Islet precursor cell (in vitro differentiated cells): ENCODE measurements around the gene NMRK1.

Experiments used
- DNase-seq: peaks from one replicate; pipeline ENCODE4 v3.0.0-alpha.2; 2018

The NMRK1 gene

DNA sequence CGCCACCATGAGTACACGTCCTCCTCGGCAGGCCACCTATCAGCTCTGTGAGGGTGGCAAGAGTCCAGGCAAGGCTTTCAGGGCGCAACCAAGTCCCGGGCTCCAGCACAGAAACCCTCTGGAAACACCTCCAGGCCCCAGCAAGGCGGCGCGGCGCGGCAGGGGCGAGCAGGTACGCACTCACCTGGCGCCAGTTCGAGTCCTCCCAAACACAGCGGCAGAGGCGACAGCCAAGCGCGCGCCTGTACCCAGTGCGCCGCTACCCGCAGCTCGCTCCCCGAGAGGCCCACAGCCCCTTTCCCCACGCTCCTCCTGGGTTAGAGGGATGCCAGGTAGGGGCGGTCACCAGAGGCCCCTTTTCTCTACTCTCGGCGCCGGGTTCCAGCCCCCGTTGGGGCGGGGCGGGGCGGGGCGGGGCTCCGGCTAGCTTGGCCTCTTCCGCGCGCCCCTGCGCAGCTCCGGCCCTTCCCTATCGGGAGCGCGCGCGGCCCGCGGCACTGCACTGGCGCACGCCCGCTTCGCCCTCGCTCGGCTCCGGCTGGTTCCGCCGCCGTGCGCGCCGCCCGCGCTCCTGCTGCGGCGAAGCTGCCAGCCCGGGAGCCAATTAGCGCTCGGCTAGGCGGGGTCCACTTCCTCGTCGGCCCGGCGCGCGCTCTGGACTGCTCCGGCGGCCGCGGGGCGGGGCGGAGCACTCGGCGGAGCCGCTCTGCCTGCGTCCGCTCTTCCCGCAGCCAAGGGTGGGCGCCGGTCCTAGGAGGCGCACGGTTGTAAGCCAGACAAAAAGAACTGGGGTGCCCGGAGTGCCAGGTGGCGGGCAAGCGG is at the start of gene NMRK1, which contains the start of gene OSTF1:
NMRK1 (minus strand) TSS at position 332 of the 822 bp plus-strand sequence. CDS start 5,040 bp downstream, outside the sequence.
OSTF1 (plus strand) TSS at position 691 of the 822 bp plus-strand sequence. CDS start 179 bp downstream, outside the sequence.
- DNase-seq, result peak; percentile 98

DNA sequence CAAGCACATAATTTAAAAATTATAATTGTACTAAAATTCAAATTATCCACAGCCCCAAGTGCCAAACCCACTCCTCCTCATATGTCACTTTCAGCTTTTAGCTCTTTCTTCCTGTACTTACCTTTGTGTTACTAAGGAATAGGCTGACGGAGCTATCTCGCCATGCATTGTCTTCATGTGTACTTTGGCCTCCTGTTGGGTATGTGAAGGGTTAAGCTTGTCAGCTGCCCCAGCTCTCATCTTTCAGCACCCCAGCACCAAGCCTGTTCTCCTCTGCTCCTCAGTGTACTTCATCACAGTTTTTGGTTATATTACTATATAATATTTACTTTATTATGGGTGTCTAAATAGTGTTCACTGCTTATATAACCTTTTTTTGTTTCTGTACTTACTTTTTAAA is 46.5 kb upstream of the NMRK1 start:
- no peak for DNase-seq

GRCh38 chr9:75133396-75133795 is 45.4 kb upstream of the NMRK1 start:
- DNase-seq, result no peak

DNA sequence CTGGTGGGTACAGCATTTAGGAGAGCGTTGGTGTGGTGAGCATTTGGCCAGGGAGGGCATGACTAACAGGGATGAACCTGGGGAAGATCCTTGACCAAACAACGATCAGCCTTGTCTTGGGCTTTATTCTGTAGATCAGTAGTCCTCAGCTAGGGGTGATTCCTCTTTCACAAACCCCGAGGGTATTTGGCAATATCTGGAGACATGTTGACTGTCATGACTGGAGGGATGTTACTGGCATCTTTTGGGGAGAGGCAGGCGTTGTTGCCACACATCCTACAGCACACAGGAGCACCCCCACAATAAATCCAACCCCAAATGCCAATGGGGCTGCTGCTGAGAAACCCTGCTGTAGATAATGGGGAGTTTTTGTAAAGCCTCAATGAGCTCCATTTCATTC is 44.3 kb upstream of the NMRK1 start:
- no peak for DNase-seq

DNA sequence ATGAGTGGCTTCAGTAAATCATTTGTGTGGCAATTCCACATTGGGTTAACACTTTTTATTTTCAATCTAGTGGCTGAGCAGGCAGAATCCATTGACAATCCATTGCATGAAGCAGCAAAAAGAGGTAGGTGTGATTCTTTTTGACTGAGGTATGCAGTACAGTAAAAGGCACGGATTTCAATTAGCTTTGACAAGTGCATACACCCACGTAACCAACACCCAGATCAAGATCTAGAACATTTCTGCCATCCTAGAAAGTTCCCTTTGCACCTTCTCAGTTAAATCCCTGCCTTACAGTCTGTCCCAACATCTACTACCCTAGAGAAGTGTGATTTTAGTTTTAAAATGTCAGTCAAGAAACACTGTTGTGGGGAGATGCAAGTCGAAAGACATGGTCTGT is 43.7 kb upstream of the NMRK1 start:
- DNase-seq, result no peak

DNA sequence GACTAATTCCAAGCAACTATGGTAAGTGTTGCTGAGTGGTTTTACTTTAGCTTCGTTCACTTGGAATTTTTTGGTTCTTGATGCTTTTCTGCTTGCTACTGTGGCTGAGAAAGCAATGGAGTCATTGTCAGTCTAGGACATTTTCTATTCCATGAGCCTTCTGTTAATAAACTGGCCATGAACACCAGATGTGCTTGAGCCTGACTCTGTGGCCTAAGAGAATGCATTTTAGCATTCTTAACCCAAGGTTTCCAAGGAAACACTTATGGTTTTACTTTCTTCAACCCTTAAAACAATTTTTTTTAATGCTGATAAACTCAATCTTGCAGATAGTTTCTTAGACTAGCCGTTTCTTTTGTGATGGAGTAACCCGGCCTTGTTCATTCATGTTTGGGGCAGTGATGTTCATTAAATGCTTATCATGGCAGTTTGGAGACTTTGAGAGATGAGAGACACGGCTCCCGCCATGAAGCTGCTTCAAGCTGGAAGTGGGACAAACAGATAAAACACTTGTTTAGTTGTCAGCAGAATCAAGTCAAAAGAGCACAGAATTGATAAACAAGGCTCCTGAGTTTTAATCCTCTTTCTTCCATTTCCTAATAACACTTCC is 42.8 kb upstream of the NMRK1 start:
- no peak for DNase-seq

DNA sequence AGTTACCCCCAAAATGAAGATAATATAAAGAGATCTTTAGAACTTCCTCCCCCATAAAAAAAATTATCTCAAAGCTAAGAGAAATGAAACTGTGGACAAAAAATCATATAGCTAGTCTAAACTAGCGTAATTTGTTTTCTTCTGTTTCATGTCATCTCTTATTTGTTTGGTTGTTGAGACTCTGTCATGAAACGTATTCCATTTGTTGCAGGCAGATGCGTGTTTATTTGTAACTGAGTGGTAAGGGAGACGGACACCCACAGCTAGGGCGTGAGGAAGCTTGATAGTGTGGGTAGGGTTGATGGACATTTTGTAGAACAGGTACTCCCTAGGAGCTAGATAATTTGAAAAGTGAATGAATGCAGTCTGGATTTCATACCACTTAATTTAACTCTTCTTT is 42.2 kb upstream of the NMRK1 start:
- DNase-seq, result no peak

GRCh38 chr9:75128535-75128934 is 40.6 kb upstream of the NMRK1 start:
- DNase-seq, result no peak

DNA sequence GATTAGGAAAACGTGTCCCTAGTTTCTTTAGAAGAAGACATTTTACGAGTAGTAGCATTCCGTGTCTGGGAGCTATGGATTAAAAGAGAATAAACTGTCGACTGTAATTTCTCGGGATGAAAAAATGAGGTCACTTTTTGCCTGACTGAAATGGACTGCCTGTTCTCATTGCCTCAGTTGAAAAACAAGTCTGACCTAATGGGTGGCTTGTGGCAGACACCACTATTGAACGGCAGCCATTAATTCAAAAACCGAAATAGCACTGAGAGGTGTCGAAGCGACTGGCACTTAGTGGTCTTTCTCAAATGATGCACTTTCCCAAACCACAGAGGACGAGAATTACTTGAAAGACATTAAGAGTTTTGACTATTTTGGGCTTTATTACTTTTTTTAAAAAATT is 35.7 kb upstream of the NMRK1 start:
- DNase-seq, result no peak

GRCh38 chr9:75121914-75122558 is 34.1 kb upstream of the NMRK1 start:
- DNase-seq, result no peak

- DNase-seq, result no peak
These were observed 32.7 kb upstream of the NMRK1 start for GRCh38 chr9:75120686-75121085.

GRCh38 chr9:75117564-75117963 is 29.6 kb upstream of the NMRK1 start:
- no peak for DNase-seq

DNA sequence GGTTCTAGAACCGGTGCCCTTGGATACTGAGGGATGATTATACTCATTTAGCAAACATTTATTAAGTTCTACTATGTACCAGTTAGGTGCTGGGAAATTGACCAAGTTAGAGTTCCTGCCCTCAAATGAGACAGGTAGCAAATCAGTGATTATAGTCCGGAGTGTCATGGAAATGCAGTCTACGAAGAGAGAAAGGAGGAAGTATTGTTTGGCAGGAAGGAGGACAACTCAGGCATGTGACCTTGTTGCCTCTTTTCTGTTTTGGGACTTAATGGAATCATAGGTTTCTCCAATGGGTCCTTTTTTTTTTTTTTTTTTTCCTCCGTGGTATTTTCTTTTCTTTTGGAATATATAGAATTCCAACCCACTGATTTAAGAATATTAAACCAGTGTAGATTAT is 28.4 kb upstream of the NMRK1 start:
- DNase-seq, result no peak

DNA sequence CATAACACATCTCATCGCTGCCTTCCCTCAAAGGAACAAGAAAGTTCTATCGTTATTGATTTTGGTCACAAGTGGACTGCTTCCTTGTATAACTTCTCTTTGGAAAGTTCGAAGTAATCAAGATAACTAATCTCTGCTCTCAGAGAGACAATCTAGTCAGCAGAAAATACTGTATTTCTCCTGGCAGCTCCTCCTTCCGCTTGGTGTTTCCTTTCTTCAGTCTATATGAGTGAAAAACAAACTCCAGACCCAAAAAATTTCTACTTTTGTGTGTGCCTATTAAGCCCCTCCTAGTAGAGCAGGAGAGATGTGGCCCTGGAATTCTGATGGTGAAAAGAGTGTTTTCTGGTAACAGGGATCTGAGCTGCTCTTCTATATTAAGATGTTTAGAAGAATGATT is 24.8 kb upstream of the NMRK1 start:
- no peak for DNase-seq

DNA sequence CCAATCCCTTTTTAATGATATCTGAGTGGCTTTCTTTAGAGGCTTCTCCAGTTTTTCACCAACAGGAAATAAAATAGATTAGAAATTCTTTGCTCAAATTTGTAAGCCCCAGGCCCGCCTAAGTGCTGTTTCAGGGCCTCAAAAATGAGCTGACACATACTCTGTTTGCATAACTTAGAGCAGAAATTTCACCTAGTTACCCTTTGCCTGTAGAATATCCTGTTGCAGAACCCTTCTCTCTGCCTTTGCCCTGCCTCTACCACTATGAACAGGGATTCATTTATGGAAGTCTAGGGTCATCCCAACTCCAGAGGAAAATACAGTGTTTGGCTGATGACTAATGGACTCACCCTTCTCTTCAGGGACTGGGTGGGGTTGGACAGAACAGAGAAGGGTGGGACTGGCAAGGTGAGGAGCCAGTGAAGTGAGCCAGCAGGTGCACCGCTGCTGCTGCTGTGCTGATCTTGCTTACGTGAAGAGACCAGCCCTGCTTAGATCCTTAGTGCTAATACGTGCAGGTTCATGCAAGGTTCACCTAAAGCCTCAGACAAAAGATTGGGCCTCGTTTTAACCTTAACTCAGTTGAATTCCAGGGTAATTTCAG is 23.2 kb upstream of the NMRK1 start:
- no peak for DNase-seq

- no peak for DNase-seq
These were observed 21.4 kb upstream of the NMRK1 start for GRCh38 chr9:75109210-75109839.

DNA sequence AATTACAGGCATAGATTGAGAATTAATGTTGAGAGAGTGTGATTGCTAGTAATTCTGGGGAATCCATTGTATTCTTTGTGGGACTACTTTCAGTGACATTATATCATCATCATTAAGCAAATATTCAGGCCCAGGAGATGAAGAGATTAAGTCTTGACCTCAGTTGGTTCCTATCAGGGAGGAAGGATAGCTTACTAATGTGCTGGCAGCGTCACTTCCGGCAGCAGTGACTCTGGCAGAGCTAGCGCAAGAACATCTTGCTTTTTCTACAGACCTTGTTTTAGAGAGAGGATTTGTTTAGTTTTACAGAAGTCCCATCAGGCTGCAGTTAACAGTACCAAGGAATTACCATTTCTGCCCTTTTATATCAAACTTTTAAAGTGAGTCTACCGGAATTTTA is 20.6 kb upstream of the NMRK1 start:
- no peak for DNase-seq

DNA sequence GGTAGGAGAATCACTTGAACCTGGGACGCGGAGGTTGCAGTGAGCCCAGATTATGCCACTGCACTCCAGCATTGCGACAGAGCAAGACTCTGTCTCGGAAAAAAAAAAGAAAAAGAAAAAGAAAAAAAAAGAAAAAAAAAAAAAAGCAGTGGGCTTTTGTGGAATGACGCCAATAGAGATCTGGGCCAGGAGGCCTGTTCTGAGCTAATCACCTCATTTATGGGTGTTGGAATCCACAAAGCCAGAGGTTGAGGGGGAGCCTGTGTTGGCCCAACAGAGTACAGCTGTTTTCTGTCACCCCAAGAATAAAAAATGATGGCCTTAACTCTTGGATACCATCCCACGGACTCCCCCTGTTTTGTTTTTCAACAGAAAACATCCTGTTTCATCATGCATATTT is 18.9 kb upstream of the NMRK1 start:
- DNase-seq, result no peak

GRCh38 chr9:75105841-75106240 is 17.9 kb upstream of the NMRK1 start:
- no peak for DNase-seq

DNA sequence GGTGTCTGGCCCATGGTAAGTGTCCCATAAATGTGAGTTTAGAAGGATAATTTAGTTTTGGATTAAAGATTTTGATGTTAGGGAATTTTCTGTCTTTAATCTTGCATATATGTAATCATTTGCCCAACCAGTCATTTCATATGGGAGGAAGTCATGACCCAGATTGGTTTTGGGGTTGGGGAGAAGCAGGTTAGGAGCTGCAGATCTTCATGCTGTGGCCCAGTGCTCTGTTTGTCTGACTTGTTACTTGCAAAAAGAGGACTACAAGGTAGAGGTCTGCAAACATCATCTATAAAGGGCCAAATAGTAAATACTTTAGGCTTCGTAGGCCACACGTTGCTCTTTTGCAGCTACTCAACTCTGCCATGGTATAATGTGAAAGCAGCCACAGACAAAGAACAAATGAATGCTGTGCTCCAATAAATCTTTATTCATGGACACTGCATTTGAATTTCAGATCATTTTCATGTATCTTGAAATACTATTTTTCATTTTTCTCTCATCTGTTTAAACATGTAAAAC is 17.1 kb upstream of the NMRK1 start:
- no peak for DNase-seq

DNA sequence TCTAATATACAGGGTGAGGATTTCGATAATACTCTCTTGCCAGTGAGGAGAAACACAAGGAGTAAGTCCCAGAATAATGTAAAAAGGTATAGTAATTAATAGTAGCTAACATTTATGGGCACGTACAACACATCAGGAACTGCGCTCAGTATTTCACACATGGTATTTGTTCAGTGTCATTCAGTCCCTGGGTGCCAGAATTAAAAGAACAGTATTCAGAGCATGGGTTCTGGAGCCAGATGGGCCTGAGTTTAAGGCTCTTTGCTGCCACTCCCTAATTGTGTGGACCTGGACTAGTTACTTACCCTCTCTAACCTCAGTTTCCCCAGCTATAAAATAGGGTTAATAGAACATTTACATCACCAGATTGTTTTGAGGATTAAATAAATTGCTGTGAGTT is 16.7 kb upstream of the NMRK1 start:
- no peak for DNase-seq

DNA sequence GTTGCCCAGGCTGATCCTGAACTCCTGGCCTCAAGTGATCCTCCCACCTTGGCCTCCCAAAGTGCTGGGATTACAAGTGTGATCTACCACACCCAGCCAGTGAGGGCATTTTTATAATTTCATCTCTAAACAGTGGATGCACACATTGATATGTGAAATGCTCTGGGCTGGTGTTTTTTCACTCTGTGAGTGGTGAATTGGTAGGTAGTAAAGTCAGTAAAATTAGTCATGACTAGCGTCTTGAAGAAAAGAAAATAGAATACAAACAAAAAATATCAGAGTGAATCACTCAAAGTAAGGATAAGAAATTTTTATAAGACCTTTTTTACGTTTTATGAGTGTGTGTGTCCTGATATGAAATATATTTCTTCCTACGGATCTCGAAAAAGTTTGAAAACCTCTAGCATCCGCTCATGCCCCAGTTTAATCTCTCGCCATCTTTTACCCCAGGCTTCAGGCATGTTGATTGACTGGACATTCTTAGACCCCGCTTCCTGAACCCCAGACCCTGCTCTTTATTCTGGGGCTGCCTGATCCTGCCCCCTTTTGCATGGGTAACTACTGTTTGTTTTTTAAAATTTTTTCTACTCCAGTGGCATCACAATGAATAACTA is 14.3 kb upstream of the NMRK1 start:
- DNase-seq, result no peak
